ENCODE results near the gene A2ML1. TPM values are rescaled to one million over a fixed set of nuclear protein-coding genes. Genes with fewer than 3 reads are reported as not detected.
"Not testable (repeated sequence)": the region's sequence is repeated elsewhere in the genome, so short reads cannot be mapped to it uniquely, and the experiment has no call there.

The A2ML1 gene
- polyA plus RNA-seq: not detected

GRCh38 chr12:8822298-8822697 is at the start of gene A2ML1:
TSS of gene A2ML1 (plus strand) at chr12:8822621. CDS start at chr12:8822652, 31 bp downstream.
- H3K36me3 Mint-ChIP-seq: no peaks in the 10 kb centered on the region
- H3K4me3 Mint-ChIP-seq: no peak within 1 kb of the TSS
- no peak within 1 kb of the TSS for H3K27ac Mint-ChIP-seq
- H3K27me3 Mint-ChIP-seq (ENCODE audit: low read depth in 3 of 3): peaks cover 0 to 14% (median 2%) of the 10 kb centered on the region in 3 donors
- H3K9me3 Mint-ChIP-seq: peaks cover 0 to 1% (median 0%) of the 10 kb centered on the region in 6 donors
- DNase-seq: no peak
- H3K4me1 Mint-ChIP-seq: no peaks in the 10 kb centered on the region

- peaks cover 0 to 23% (median 15%) of the 10 kb centered on the region in 3 donors for H3K36me3 Mint-ChIP-seq
- H3K4me3 Mint-ChIP-seq: no peak overlapping the region
- no peaks in the 10 kb centered on the region for H3K9me3 Mint-ChIP-seq
- H3K27ac Mint-ChIP-seq: no peak overlapping the region
- H3K27me3 Mint-ChIP-seq (ENCODE audit: low read depth in 3 of 3): peaks cover 0 to 2% (median 0%) of the 10 kb centered on the region in 3 donors
- DNase-seq: no peak
- no peaks in the 10 kb centered on the region for H3K4me1 Mint-ChIP-seq
Measured at GRCh38 chr12:8773461-8773860, 49.0 kb upstream of the A2ML1 start.

- Mint-ChIP-seq H3K9me3 (no peaks in the 10 kb centered on the region), H3K27ac (no peak overlapping the region), H3K4me1 (no peaks in the 10 kb centered on the region), H3K4me3 (no peak overlapping the region), H3K27me3 (ENCODE audit: low read depth in 3 of 3) (peaks cover 0 to 2% (median under 1%) of the 10 kb centered on the region in 3 donors), H3K36me3 (peaks cover 8 to 27% (median 22%) of the 10 kb centered on the region in 3 donors)
- no peak for DNase-seq
Measured at GRCh38 chr12:8779281-8779680, 43.1 kb upstream of the A2ML1 start.

GRCh38 chr12:8779862-8780261 is 42.6 kb upstream of the A2ML1 start:
- no peak for DNase-seq
- H3K4me3 Mint-ChIP-seq: no peak overlapping the region
- H3K4me1 Mint-ChIP-seq: no peaks in the 10 kb centered on the region
- H3K36me3 Mint-ChIP-seq: peaks cover 8 to 22% (median 21%) of the 10 kb centered on the region in 3 donors
- no peak overlapping the region for H3K27ac Mint-ChIP-seq
- peaks cover 0 to 2% (median 2%) of the 10 kb centered on the region in 3 donors for H3K27me3 Mint-ChIP-seq (ENCODE audit: low read depth in 3 of 3)
- no peaks in the 10 kb centered on the region for H3K9me3 Mint-ChIP-seq

DNA sequence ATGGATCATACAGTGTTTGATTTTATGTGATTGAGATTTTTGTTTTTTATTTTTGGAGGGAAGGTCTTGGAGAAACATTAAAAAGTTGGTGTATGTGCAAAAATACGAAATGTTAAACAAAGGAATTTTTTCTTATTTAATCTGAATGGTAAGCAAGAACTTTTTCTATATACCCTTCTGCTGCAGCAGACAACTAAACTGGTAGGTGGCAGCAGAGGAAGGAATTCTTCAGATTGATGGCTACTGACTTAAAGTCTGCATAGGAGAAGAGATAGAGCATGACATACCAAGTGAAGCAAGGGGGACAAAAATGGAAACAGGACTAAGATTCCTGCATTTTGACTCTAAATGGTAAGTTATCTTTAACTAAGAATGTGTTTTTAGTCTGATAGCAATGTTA is 42.0 kb upstream of the A2ML1 start:
- DNase-seq: no peak
- Mint-ChIP-seq H3K4me1 (no peaks in the 10 kb centered on the region), H3K36me3 (peaks cover 8 to 20% (median 16%) of the 10 kb centered on the region in 3 donors), H3K9me3 (no peaks in the 10 kb centered on the region), H3K27me3 (ENCODE audit: low read depth in 3 of 3) (peaks cover 0 to 2% (median 2%) of the 10 kb centered on the region in 3 donors), H3K27ac (no peak overlapping the region), H3K4me3 (no peak overlapping the region)

DNA sequence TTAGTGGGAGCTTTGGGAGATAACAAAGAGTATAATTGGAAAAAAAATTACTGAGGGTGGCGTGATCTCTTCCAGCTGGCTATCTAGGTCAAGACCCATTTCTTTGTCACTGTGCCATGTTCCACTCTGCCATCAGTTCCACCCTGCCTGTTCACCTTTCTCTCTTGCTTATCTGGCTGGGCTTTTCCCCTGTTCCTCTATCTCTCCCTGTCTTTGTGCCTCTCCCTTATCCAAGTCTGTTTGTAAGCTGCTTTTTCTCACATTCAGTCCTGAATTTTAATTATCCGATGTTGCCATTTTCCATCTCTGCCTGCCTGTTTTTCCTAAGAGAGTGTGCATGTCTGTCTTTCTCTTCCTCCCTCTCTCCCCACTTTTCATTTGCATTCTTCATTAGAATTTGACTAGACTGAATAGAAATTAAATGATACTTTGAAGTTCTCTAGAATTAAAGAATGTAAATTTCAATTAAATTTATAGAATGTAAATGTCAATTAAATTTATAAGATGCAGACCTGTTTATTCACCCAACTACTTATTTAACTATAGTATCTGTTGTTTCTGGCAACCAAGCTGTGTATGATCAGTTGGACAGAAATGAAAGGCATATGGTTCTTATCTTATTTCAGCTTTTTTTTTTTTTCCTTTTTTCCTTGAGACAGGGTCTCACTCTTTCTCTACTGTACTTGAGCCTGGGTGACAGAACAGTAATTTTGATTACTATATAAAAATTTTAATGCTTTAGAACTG is 40.9 kb upstream of the A2ML1 start:
- Mint-ChIP-seq H3K27ac (no peak overlapping the region), H3K36me3 (peaks cover 8 to 20% (median 11%) of the 10 kb centered on the region in 3 donors), H3K27me3 (ENCODE audit: low read depth in 3 of 3) (peaks cover 0 to 2% (median 2%) of the 10 kb centered on the region in 3 donors), H3K9me3 (no peaks in the 10 kb centered on the region), H3K4me3 (no peak overlapping the region), H3K4me1 (no peaks in the 10 kb centered on the region)
- no peak for DNase-seq

DNA sequence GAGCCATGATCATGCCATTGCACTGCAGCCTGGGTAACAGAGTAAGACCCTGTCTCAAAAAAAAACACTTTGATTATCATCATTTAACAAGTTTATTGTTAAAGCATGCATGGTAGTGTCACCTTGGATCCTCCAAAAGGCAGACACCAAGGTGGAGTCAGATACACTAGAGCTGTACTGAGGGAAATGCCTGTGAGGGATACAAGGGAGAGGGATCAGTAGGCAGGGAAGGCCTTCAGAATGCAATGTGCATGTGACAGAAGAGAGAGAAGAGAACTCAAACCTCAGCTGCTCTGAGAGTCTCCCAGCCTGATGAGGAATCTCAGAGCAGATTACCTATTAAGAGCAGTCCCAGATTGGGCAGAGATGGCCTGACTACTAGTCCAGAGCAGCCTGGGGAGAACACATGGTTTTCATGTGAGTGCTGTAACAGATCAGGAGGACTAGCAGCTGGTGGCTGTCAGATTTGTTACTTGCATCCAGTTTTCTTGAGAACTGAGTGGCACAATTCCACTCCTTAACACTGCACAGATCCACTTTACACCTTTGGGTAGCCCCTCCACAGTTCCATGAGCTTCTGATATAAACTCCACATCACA is 38.0 kb upstream of the A2ML1 start:
- peaks cover 0 to 2% (median 0%) of the 10 kb centered on the region in 3 donors for H3K27me3 Mint-ChIP-seq (ENCODE audit: low read depth in 3 of 3)
- H3K9me3 Mint-ChIP-seq: no peaks in the 10 kb centered on the region
- no peak overlapping the region for H3K27ac Mint-ChIP-seq
- DNase-seq: no peak
- peaks cover 4 to 12% (median 8%) of the 10 kb centered on the region in 3 donors for H3K36me3 Mint-ChIP-seq
- H3K4me3 Mint-ChIP-seq: no peak overlapping the region
- H3K4me1 Mint-ChIP-seq: no peaks in the 10 kb centered on the region

- Mint-ChIP-seq H3K9me3 (no peaks in the 10 kb centered on the region), H3K4me3 (no peak overlapping the region), H3K4me1 (no peaks in the 10 kb centered on the region), H3K36me3 (peaks cover 4 to 12% (median 8%) of the 10 kb centered on the region in 3 donors), H3K27me3 (ENCODE audit: low read depth in 3 of 3) (peaks cover 0 to 2% (median 0%) of the 10 kb centered on the region in 3 donors), H3K27ac (no peak overlapping the region)
- no peak for DNase-seq
Measured at GRCh38 chr12:8785499-8785898, 36.9 kb upstream of the A2ML1 start.

DNA sequence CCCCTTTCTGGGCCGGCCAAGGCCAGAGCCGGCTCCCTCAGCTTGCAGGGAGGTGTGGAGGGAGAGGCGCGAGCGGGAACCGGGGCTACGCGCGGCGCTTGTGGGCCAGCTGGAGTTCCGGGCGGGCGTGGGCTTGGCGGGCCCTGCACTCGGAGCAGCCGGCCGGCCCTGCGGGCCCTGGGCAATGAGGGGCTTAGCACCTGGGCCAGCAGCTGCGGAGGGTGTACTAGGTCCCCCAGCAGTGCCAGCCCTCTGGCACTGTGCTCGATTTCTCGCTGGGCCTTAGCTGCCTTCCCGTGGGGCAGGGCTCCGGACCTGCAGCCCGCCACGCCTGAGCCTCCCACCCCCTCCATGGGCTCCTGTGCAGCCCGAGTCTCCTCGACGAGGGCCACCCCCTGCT is 35.2 kb upstream of the A2ML1 start:
- not testable (repeated sequence) for H3K4me3 Mint-ChIP-seq, DNase-seq

DNA sequence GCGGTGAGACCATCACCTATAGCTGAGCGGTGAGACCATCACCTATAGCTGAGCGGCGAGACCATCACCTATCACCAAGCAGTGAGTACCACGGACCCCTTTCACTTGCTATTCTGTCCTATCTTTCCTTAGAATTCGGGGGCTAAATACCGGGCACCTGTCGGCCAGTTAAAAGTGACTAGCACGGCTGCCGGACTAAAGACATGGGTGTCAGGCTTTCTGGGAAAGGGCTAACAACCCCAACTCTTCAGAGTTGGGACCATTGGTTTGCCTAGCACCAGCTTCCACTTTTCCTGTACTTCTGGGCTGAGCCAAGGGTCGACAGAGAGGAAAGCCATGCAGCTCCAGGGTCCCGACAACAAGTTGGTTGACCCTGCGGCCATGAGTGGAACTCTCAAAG is 33.7 kb upstream of the A2ML1 start:
- peak overlapping the region in 1 of 6 donors; percentile 64 for H3K27ac Mint-ChIP-seq
- H3K4me1 Mint-ChIP-seq; H3K27me3 Mint-ChIP-seq (ENCODE audit: low read depth in 3 of 3); H3K9me3 Mint-ChIP-seq; H3K36me3 Mint-ChIP-seq: not testable (repeated sequence)
- H3K4me3 Mint-ChIP-seq: peak overlapping the region; percentile 43 to 84 (median 80)
- DNase-seq: peak in 1 of 3 donors; percentile 2

More for the DNA sequence above, 35.2 kb upstream of the A2ML1 start:
- H3K36me3 Mint-ChIP-seq; H3K4me1 Mint-ChIP-seq; H3K9me3 Mint-ChIP-seq; H3K27me3 Mint-ChIP-seq (ENCODE audit: low read depth in 3 of 3); H3K27ac Mint-ChIP-seq: not testable (repeated sequence)

DNA sequence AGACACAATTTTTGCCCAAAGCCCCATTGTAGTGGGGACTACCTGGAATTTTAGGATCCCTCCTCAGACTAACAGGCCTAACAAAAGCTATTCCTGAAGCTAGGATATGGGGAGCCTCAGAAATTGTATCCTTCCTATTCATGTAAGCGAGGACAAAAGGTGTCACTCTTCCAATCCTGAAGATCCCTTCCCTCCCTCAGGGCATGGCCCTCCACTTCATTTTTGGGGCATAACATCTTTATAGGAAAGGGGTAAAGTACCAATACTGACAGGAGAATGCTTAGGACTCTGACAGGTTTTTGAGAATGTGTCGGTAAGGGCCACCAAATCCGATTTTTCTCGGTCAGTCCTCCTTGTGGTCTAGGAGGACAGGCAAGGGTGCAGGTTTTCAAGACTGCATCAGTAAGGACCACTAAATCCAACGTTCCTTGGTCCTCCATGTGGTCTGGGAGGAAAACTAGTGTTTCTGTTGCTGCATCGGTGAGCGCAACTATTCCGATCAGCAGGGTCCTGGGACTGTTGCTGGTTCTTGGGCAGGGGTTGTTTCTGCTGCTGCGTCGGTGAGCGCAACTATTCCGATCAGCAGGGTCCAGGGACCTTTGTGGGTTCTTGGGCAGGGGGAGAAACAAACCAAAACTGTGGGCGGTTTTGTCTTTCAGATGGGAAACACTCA is 32.9 kb upstream of the A2ML1 start:
- not testable (repeated sequence) for H3K27ac Mint-ChIP-seq

GRCh38 chr12:8793226-8793625 is 29.2 kb upstream of the A2ML1 start:
- not testable (repeated sequence) for H3K36me3 Mint-ChIP-seq; H3K27ac Mint-ChIP-seq; DNase-seq; H3K4me3 Mint-ChIP-seq; H3K9me3 Mint-ChIP-seq; H3K27me3 Mint-ChIP-seq (ENCODE audit: low read depth in 3 of 3); H3K4me1 Mint-ChIP-seq

More for the DNA sequence above, 32.9 kb upstream of the A2ML1 start:
- H3K27me3 Mint-ChIP-seq (ENCODE audit: low read depth in 3 of 3); H3K4me1 Mint-ChIP-seq; H3K9me3 Mint-ChIP-seq; H3K36me3 Mint-ChIP-seq; DNase-seq: not testable (repeated sequence)
- H3K4me3 Mint-ChIP-seq: peak overlapping the region in 4 of 5 donors; percentile 77 to 84 (median 81)

- H3K9me3 Mint-ChIP-seq: peaks cover 0 to 11% (median 0%) of the 10 kb centered on the region in 6 donors
- not testable (repeated sequence) for H3K4me3 Mint-ChIP-seq; H3K27me3 Mint-ChIP-seq (ENCODE audit: low read depth in 3 of 3); DNase-seq; H3K27ac Mint-ChIP-seq; H3K36me3 Mint-ChIP-seq; H3K4me1 Mint-ChIP-seq
Measured at GRCh38 chr12:8794611-8795010, 27.8 kb upstream of the A2ML1 start.

Data from immature natural killer cell (primary cell).